ENCODE results near the gene PEX13. TPM values are rescaled to one million over a fixed set of nuclear protein-coding genes. Genes with fewer than 3 reads are reported as not detected.

PEX13 gene
- polyA plus RNA-seq, 3 donors: 4.1 to 5.7 (median 4.8) TPM

GRCh38 chr2:61045999-61046398 is 28.5 kb downstream of the PEX13 start:
- H3K4me3 ChIP-seq (replicated peaks in 1 of 3; ENCODE audit: low read depth in 2 of 3, low read length in 3 of 3): no peak overlapping the region
- Mint-ChIP-seq H3K4me1 (peaks cover 21% of the 10 kb centered on the region), H3K9me3 (no peaks in the 10 kb centered on the region), H3K27ac (peak overlapping the region in 6 of 7 donors; percentile 50 to 75 (median 64)), H3K27me3 (ENCODE audit: low read depth in 3 of 3) (peaks cover 0 to 1% (median 0%) of the 10 kb centered on the region in 3 donors), H3K4me3 (no peak overlapping the region), H3K36me3 (peaks cover 24 to 50% of the 10 kb centered on the region in 2 donors)
- H2AFZ ChIP-seq (ENCODE audit: insufficient read depth, low read depth, low read length, poor library complexity, severe bottlenecking): no peak overlapping the region
- peaks cover 29 to 59% of the 10 kb centered on the region in 2 donors for H3K36me3 ChIP-seq (replicated peaks in 1 of 2; ENCODE audit: control insufficient read depth in 1 of 2, insufficient read depth in 2 of 2, low read length in 2 of 2)
- intact Hi-C loops (cut with micrococcal nuclease): no loop called here
- H3K4me2 ChIP-seq (replicated peaks; ENCODE audit: extremely low read depth, low read length, poor library complexity, severe bottlenecking): no peak overlapping the region
- TF ChIP-seq CTCF (IDR thresholded peaks at IDR 0.05): no peak
- peaks cover 18 to 26% of the 10 kb centered on the region in 2 donors for H3K4me1 ChIP-seq (ENCODE audit: control insufficient read depth in 1 of 2, insufficient read depth in 2 of 2, low read length in 2 of 2)
- H4K20me1 ChIP-seq (ENCODE audit: insufficient read depth, low read length): no peaks in the 10 kb centered on the region
- DNase-seq: peak in 2 of 3 donors; percentile 12 to 37
- no peak overlapping the region for H3K9ac ChIP-seq (ENCODE audit: insufficient read depth, low read length, poor library complexity, severe bottlenecking)
- WGBS (ENCODE audit: insufficient coverage): no CpG with 5 or more reads among the region's 4 CpGs
- H3K27me3 ChIP-seq (ENCODE audit: control insufficient read depth in 2 of 2, insufficient read depth in 2 of 2, low read length in 2 of 2): no peaks in the 10 kb centered on the region
- H3K79me2 ChIP-seq (ENCODE audit: insufficient read depth, low read length): peaks cover 20% of the 10 kb centered on the region
- no peaks in the 10 kb centered on the region for H3K9me3 ChIP-seq (replicated peaks in 1 of 2; ENCODE audit: control insufficient read depth in 1 of 2, insufficient read depth in 1 of 2, low read length in 2 of 2)
- peak overlapping the region in 1 of 2 donors; percentile 70 for H3K27ac ChIP-seq (ENCODE audit: low read depth in 1 of 2, low read length in 2 of 2)

GRCh38 chr2:61055557-61055956 is 38.0 kb downstream of the PEX13 start:
- H3K9me3 ChIP-seq (replicated peaks in 1 of 2; ENCODE audit: control insufficient read depth in 1 of 2, insufficient read depth in 1 of 2, low read length in 2 of 2): no peaks in the 10 kb centered on the region
- no peak overlapping the region for H3K4me3 Mint-ChIP-seq
- no peak overlapping the region for H2AFZ ChIP-seq (ENCODE audit: insufficient read depth, low read depth, low read length, poor library complexity, severe bottlenecking)
- H3K9ac ChIP-seq (ENCODE audit: insufficient read depth, low read length, poor library complexity, severe bottlenecking): no peak overlapping the region
- peaks cover 0 to 1% (median 0%) of the 10 kb centered on the region in 3 donors for H3K27me3 Mint-ChIP-seq (ENCODE audit: low read depth in 3 of 3)
- H3K27me3 ChIP-seq (ENCODE audit: control insufficient read depth in 2 of 2, insufficient read depth in 2 of 2, low read length in 2 of 2): no peaks in the 10 kb centered on the region
- H3K9me3 Mint-ChIP-seq: peaks cover 0 to 2% (median 0%) of the 10 kb centered on the region in 7 donors
- H3K36me3 Mint-ChIP-seq: peaks cover 20 to 48% of the 10 kb centered on the region in 2 donors
- intact Hi-C loops (cut with micrococcal nuclease): no loop called here
- H3K4me2 ChIP-seq (replicated peaks; ENCODE audit: extremely low read depth, low read length, poor library complexity, severe bottlenecking): no peak overlapping the region
- H3K4me1 ChIP-seq (ENCODE audit: control insufficient read depth in 1 of 2, insufficient read depth in 2 of 2, low read length in 2 of 2): no peaks in the 10 kb centered on the region
- DNase-seq: no peak
- H4K20me1 ChIP-seq (ENCODE audit: insufficient read depth, low read length): no peaks in the 10 kb centered on the region
- WGBS (ENCODE audit: insufficient coverage): 100% methylated on average over 2 of the region's 2 CpGs
- H3K4me1 Mint-ChIP-seq: no peaks in the 10 kb centered on the region
- no peak for TF ChIP-seq CTCF (IDR thresholded peaks at IDR 0.05)
- H3K27ac ChIP-seq (ENCODE audit: low read depth in 1 of 2, low read length in 2 of 2): no peak overlapping the region
- H3K36me3 ChIP-seq (replicated peaks in 1 of 2; ENCODE audit: control insufficient read depth in 1 of 2, insufficient read depth in 2 of 2, low read length in 2 of 2): peaks cover 11 to 42% of the 10 kb centered on the region in 2 donors
- H3K79me2 ChIP-seq (ENCODE audit: insufficient read depth, low read length): no peaks in the 10 kb centered on the region
- H3K27ac Mint-ChIP-seq: no peak overlapping the region
- H3K4me3 ChIP-seq (replicated peaks in 1 of 3; ENCODE audit: low read depth in 2 of 3, low read length in 3 of 3): no peak overlapping the region

All from CD14-positive monocyte (primary cell).